HG02943 (cell line): ENCODE measurements around the gene PPP1R18.

Experiments
- ATAC-seq: cut with Tn5 transposase; IDR thresholded peaks from one replicate; pipeline ENCODE4 v1.9.1; 2021; ENCODE audit warnings: mild to moderate bottlenecking, low read depth, moderate library complexity; ENCODE audit not compliant: unreplicated experiment

Gene PPP1R18

GRCh38 chr6:30689022-30689865 lies 2.8 kb upstream of the PPP1R18 start:
- ATAC-seq, result no peak

- ATAC-seq, result no peak
Measured at GRCh38 chr6:30688569-30688968, 2.1 kb upstream of the PPP1R18 start.

- no peak for ATAC-seq
Measured at GRCh38 chr6:30687659-30688431, 1.4 kb upstream of the PPP1R18 start.

- peak; percentile 41 for ATAC-seq
Measured at GRCh38 chr6:30686908-30687658, 638 bp upstream of the PPP1R18 start.

GRCh38 chr6:30685157-30686008 lies 1.1 kb downstream of the PPP1R18 start:
- no peak for ATAC-seq

- ATAC-seq, result no peak
Measured at GRCh38 chr6:30684386-30685156, 1.9 kb downstream of the PPP1R18 start.

GRCh38 chr6:30683980-30684338 lies 2.5 kb downstream of the PPP1R18 start:
- no peak for ATAC-seq

GRCh38 chr6:30683183-30683979 lies 3.1 kb downstream of the PPP1R18 start:
- ATAC-seq, result no peak

- peak; percentile 47 for ATAC-seq
Measured at GRCh38 chr6:30682143-30683117, 4.0 kb downstream of the PPP1R18 start.

- no peak for ATAC-seq
Measured at GRCh38 chr6:30681766-30682142, 4.7 kb downstream of the PPP1R18 start.

- no peak for ATAC-seq
Measured at GRCh38 chr6:30679765-30680535, 6.5 kb downstream of the PPP1R18 start.

- no peak for ATAC-seq
Measured at GRCh38 chr6:30678964-30679726, 7.3 kb downstream of the PPP1R18 start.

- ATAC-seq, result no peak
Measured at GRCh38 chr6:30676660-30677285, 9.7 kb downstream of the PPP1R18 start.

- ATAC-seq, result peak; percentile 62
Measured at GRCh38 chr6:30672445-30673253, 13.8 kb downstream of the PPP1R18 start, which contains the start of gene DHX16. Gene DHX16, minus strand, starts transcription at chr6:30673006. Its CDS starts 165 bp downstream, at chr6:30672841.
